Esophagus muscularis mucosa (tissue), 4 donors: ENCODE data around the gene TMEM11. TPM values are rescaled to one million over a fixed set of nuclear protein-coding genes. Genes with fewer than 3 reads are reported as not detected.
"Not testable (repeated sequence)": the region's sequence is repeated elsewhere in the genome, so short reads cannot be mapped to it uniquely, and the experiment has no call there.

Experiments used
- DNase-seq: peaks from one replicate; pipeline ENCODE4 v3.0.0-alpha.2; 2017; ENCODE audit errors: extremely low spot score
- H3K27ac ChIP-seq, 4 donors: fragments of 200-600 bp; sonication (generic); replicated peaks in 1 of 4; 1 replicate in 3 of 4; 2 replicates in 1 of 4; pipeline ENCODE4 v1.5.1; 2016 to 2019; ENCODE audit warnings: mild to moderate bottlenecking in 1 of 4
- H3K27me3 ChIP-seq, 4 donors: fragments of 200-600 bp; sonication (generic); one replicate each; pipeline versions ENCODE4 v1.5.1 to v1.6.0; 2016 to 2019
- H3K36me3 ChIP-seq, 4 donors: fragments of 200-600 bp; sonication (generic); one replicate each; pipeline ENCODE4 v1.5.1; 2016 to 2019
- H3K4me1 ChIP-seq, 4 donors: fragments of 200-600 bp; sonication (generic); one replicate each; pipeline ENCODE4 v1.5.1; 2016 to 2019
- H3K4me3 ChIP-seq, 4 donors: fragments of 200-600 bp; sonication (generic); 1 replicate in 2 of 4; 2 replicates in 2 of 4; pipeline ENCODE4 v1.5.1; 2016 to 2019; ENCODE audit warnings: mild to moderate bottlenecking in 4 of 4, moderate library complexity in 1 of 4
- H3K9me3 ChIP-seq, 4 donors: fragments of 200-600 bp; sonication (generic); 1 replicate in 3 of 4; 2 replicates in 1 of 4; pipeline ENCODE4 v1.5.1; 2016 to 2019
- EP300 ChIP-seq: sonication (generic); formaldehyde crosslinking; IDR thresholded peaks from one replicate; pipeline ENCODE4 v1.6.1; 2017; ENCODE audit warnings: antibody characterized with exemption
- POLR2A ChIP-seq: fragments of 450-650 bp; IDR thresholded peaks from one replicate; pipeline ENCODE4 v1.6.1; 2017; ENCODE audit warnings: antibody characterized with exemption, moderate library complexity, mild to moderate bottlenecking, low read depth
- POLR2AphosphoS5 ChIP-seq, 2 donors: sonication (generic); formaldehyde crosslinking; IDR thresholded peaks; one replicate each; pipeline ENCODE4 v1.6.1; 2017; ENCODE audit warnings: antibody characterized with exemption in 2 of 2
- WGBS: methylation state at CpG from one replicate; pipeline ENCODE4 v1.1.5; 2018; 5-methylcytosine and 5-hydroxymethylcytosine counted together
- intact Hi-C: fragments of 100-400 bp; cut with DNase I; formaldehyde crosslinking; loops from one replicate; pipeline ENCODE4 v1.15.1; 2023
- total RNA-seq, 4 donors: library from RNA; depleted of rRNA; stranded (reverse); fragments of >200 nt; gene quantifications; one replicate each; pipeline versions ENCODE4 v1.1.0 to v1.2.1, GENCODE V29; 2016
- TF ChIP-seq, protein P1 (sequence below), 3 experiments: fragments of 200-600 bp in 2 of 3; fragments of 450-650 bp in 1 of 3; sonication (generic) in 2 of 3; IDR thresholded peaks; one replicate each; pipeline ENCODE4 v1.5.1; 2017 to 2019; ENCODE audit warnings: antibody characterized with exemption in 3 of 3, mild to moderate bottlenecking in 2 of 3, moderate library complexity in 1 of 3

The TMEM11 gene
- total RNA-seq, 4 donors from 2014 or later = 24.1 to 31.0 (median 26.0) TPM

DNA sequence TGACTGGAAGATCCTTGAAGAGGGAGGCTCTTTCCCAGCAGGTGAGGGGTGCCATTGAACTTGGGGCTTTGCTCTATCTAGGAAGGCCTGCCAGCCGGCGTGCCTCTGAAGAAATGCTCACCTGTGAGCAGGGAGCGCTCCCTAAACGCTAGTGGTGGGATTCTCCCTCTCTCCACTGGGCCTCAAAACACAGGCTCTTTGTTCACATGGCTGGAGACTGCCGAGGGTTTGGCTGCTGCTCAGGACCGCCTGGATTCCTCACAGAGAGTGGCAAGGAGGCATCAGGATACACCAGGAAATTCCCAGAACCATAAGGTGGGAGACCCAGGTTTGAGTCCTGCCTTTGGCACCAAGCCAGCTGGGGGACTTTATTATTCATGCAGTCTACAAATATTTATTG, 17.6 kb upstream of the TMEM11 start:
- TF ChIP-seq POLR2AphosphoS5 (IDR thresholded peaks at IDR 0.05) (no peak), POLR2A (no peak), EP300 (no peak)
- TF ChIP-seq, protein P1, sequence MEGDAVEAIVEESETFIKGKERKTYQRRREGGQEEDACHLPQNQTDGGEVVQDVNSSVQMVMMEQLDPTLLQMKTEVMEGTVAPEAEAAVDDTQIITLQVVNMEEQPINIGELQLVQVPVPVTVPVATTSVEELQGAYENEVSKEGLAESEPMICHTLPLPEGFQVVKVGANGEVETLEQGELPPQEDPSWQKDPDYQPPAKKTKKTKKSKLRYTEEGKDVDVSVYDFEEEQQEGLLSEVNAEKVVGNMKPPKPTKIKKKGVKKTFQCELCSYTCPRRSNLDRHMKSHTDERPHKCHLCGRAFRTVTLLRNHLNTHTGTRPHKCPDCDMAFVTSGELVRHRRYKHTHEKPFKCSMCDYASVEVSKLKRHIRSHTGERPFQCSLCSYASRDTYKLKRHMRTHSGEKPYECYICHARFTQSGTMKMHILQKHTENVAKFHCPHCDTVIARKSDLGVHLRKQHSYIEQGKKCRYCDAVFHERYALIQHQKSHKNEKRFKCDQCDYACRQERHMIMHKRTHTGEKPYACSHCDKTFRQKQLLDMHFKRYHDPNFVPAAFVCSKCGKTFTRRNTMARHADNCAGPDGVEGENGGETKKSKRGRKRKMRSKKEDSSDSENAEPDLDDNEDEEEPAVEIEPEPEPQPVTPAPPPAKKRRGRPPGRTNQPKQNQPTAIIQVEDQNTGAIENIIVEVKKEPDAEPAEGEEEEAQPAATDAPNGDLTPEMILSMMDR (IDR thresholded peaks at IDR 0.05) = no peak
- intact Hi-C loops = no loop called here
- DNase-seq = no peak
- H3K9me3 ChIP-seq = peaks cover 0 to 7% (median 6%) of the 10 kb centered on the region in 4 donors
- WGBS = 58% methylated on average over 5 of the region's 6 CpGs
- peaks cover 0 to 4% (median 0%) of the 10 kb centered on the region in 4 donors for H3K4me1 ChIP-seq
- no peaks in the 10 kb centered on the region for H3K36me3 ChIP-seq
- no peaks in the 10 kb centered on the region for H3K27me3 ChIP-seq
- no peak overlapping the region for H3K27ac ChIP-seq
- H3K4me3 ChIP-seq = no peak overlapping the region

DNA sequence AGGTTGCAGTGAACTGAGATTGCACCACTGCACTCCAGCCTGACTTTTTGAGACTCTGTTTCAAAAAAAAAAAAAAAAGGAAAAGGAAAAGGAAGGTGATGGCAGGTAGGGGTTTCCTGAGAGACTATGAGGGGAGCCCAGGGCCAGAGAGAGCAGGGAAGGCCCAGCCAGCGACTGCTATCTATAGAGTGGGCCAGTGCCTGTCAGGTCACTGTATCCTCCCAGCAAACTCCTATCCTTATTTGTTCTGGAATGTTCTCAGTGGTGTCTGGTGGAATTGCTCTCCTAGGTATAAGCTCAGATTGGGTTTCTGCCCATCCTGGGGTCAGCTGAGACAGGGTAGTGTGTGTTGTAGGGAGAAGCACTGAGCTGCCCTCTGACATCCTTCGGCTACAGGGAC, 14.9 kb upstream of the TMEM11 start:
- Histone ChIP-seq H3K9me3 (peaks cover 0 to 7% (median 6%) of the 10 kb centered on the region in 4 donors), H3K4me3 (no peak overlapping the region), H3K4me1 (peaks cover 0 to 4% (median 0%) of the 10 kb centered on the region in 4 donors), H3K36me3 (peaks cover 0 to 3% (median 0%) of the 10 kb centered on the region in 4 donors), H3K27ac (no peak overlapping the region), H3K27me3 (no peaks in the 10 kb centered on the region)
- DNase-seq = no peak
- TF ChIP-seq POLR2AphosphoS5 (IDR thresholded peaks at IDR 0.05) (no peak), POLR2A (no peak), EP300 (no peak)
- TF ChIP-seq, protein P1 (IDR thresholded peaks at IDR 0.05) = no peak
- intact Hi-C loops = no loop called here
- WGBS = 86% methylated on average over 2 of the region's 2 CpGs

DNA sequence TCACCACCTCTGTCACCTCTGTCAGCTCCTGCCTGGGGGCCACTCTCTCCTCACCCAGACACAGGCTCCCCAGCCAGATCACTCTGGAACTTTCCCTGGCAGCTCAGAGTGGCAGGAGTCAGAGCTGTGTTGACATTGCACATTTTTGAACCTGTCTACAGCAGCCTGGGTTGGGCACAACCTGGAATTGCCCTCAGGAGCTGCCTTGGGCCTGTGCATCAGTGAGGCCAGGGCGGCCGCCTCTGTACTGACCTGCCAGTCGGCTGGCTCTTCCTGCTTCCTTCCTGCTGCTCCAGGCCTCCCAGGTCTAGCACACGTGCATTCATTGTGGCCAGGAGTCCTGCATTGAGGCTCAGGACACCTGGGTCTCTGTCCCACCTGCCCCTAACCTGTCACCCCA, 14.2 kb upstream of the TMEM11 start:
- Histone ChIP-seq H3K4me1 (peaks cover 0 to 4% (median 0%) of the 10 kb centered on the region in 4 donors), H3K27me3 (no peaks in the 10 kb centered on the region), H3K27ac (no peak overlapping the region), H3K4me3 (no peak overlapping the region), H3K36me3 (peaks cover 0 to 5% (median 0%) of the 10 kb centered on the region in 4 donors), H3K9me3 (peaks cover 0 to 7% (median 6%) of the 10 kb centered on the region in 4 donors)
- 100% methylated on average over 3 of the region's 4 CpGs for WGBS
- TF ChIP-seq POLR2AphosphoS5 (IDR thresholded peaks at IDR 0.05) (no peak), EP300 (no peak), POLR2A (no peak)
- TF ChIP-seq, protein P1 (IDR thresholded peaks at IDR 0.05) = no peak
- intact Hi-C loops = no loop called here
- no peak for DNase-seq

DNA sequence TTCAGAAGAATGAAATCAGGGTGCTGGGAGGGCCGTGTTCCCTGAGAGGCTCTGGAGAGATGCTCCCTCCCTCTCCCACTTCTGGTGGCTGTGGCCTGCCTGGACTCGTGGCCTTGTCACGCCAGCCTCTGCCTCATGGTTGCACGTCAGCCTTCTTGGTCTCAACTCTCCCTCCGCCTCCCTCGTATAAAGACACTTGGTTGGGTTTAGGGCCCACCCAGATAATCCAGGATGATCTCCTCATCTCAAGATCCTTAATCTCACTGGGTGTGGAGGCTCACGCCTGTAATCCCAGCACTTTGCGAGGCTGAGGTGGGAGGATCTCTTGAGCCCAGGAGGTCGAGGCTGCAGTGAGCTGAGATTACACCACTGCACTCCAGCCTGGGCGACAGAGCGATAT, 13.3 kb upstream of the TMEM11 start:
- intact Hi-C loops = not testable (repeated sequence)

DNA sequence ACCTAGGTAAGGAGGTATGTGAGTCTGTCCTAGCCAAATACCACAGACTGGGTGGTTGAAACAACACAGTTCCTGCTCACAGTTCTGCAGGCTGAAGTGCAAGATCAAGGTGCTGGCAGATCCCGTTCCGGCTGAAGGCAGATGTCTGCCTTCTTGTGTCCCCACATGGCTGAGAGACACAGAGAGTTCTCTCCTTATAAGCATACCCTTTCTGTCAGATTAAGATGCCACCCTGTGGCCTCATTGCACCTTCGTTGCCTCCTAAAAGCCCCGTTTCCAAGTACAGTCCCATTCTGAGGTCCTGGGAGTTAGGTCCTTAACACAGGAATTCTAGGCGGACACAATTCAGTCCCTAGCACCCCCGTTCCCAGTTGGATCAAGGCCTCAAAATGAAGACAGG, 9.1 kb upstream of the TMEM11 start:
- Histone ChIP-seq H3K9me3 (no peaks in the 10 kb centered on the region), H3K4me3 (no peak overlapping the region), H3K27me3 (no peaks in the 10 kb centered on the region), H3K27ac (no peak overlapping the region), H3K36me3 (peaks cover 0 to 18% (median 11%) of the 10 kb centered on the region in 4 donors), H3K4me1 (no peaks in the 10 kb centered on the region)
- intact Hi-C loops = no loop called here
- WGBS = 98% methylated on average over 6 of the region's 6 CpGs
- no peak for DNase-seq
- TF ChIP-seq POLR2A (no peak), POLR2AphosphoS5 (IDR thresholded peaks at IDR 0.05) (no peak)

More for the DNA sequence above, 13.3 kb upstream of the TMEM11 start:
- 94% methylated on average over 11 of the region's 11 CpGs for WGBS
- H3K36me3 ChIP-seq, H3K27me3 ChIP-seq, DNase-seq, H3K27ac ChIP-seq, H3K9me3 ChIP-seq, H3K4me1 ChIP-seq, H3K4me3 ChIP-seq: not testable (repeated sequence)

DNA sequence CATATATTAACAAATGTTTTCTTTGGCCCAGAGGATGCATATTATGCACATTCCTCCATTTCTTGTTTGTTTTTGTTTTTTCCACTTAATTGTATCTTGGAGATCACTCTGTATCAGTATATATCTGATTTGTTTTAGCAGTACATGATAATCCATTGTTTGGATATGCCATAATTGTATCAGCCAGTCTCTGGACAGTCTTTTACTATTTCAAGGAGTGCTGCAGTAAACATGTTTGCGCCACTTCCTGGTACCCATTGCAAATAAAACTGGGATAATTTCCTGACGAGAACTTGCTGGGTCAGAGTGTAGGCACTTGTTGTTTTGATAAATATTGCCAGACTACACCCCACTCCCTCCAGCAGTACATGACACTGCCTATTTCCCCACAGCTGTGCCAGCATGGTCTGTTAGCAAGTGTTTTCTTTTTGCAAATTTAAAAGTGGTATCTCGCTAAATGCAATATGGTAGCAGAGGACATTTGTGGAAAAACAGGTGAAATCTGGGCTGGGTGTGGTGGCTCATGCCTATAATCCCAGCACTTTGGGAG, 4.9 kb upstream of the TMEM11 start:
- H3K4me1 ChIP-seq = peaks cover 10 to 27% (median 15%) of the 10 kb centered on the region in 4 donors
- H3K27ac ChIP-seq = no peak overlapping the region
- DNase-seq = no peak
- 85% methylated on average over 2 of the region's 3 CpGs for WGBS
- peaks cover 0 to 16% (median 11%) of the 10 kb centered on the region in 4 donors for H3K36me3 ChIP-seq
- intact Hi-C loops = no loop called here
- H3K9me3 ChIP-seq = no peaks in the 10 kb centered on the region
- peaks cover 0 to 7% (median 0%) of the 10 kb centered on the region in 4 donors for H3K27me3 ChIP-seq
- TF ChIP-seq POLR2AphosphoS5 (IDR thresholded peaks at IDR 0.05) (no peak), POLR2A (no peak), EP300 (no peak)
- TF ChIP-seq, protein P1 (IDR thresholded peaks at IDR 0.05) = no peak
- H3K4me3 ChIP-seq = no peak overlapping the region
